SW 1271 (cell line): ENCODE data around the gene DTNA.
A peak's percentile ranks its signal among the peaks of the same experiment; 100 is the strongest.
"Not testable (repeated sequence)": the region's sequence is repeated elsewhere in the genome, so short reads cannot be mapped to it uniquely, and the experiment has no call there.

Source experiments
- DNase-seq, 2 experiments: peaks; one replicate each; lab custom pipeline; 2025; lab: John Stamatoyannopoulos, UW

The DTNA gene

GRCh38 chr18:34904994-34905393 is 194.9 kb downstream of the DTNA start:
- DNase-seq, result no peak

- DNase-seq, result not testable (repeated sequence)
Observed at GRCh38 chr18:34906985-34907384, 196.9 kb downstream of the DTNA start.

GRCh38 chr18:34909637-34910364 is 199.7 kb downstream of the DTNA start:
- no peak for DNase-seq

- DNase-seq, result no peak
Observed at GRCh38 chr18:34911081-34911480, 201.0 kb downstream of the DTNA start.

- peak in 1 of 2 experiments; percentile 19 for DNase-seq
Observed at GRCh38 chr18:34911661-34912384, 201.7 kb downstream of the DTNA start.

GRCh38 chr18:34913837-34914661 is 204.0 kb downstream of the DTNA start:
- DNase-seq, result no peak

- no peak for DNase-seq
Observed at GRCh38 chr18:34915046-34915445, 204.9 kb downstream of the DTNA start.

GRCh38 chr18:34916539-34916938 is 206.4 kb downstream of the DTNA start:
- DNase-seq, result not testable (repeated sequence)

- DNase-seq, result no peak
Observed at GRCh38 chr18:34918856-34919255, 208.8 kb downstream of the DTNA start.

GRCh38 chr18:34921226-34921625 is 211.1 kb downstream of the DTNA start:
- no peak for DNase-seq

- DNase-seq, result no peak
Observed at GRCh38 chr18:34921811-34922385, 211.8 kb downstream of the DTNA start.

- DNase-seq, result not testable (repeated sequence)
Observed at GRCh38 chr18:34922594-34922993, 212.5 kb downstream of the DTNA start.

- DNase-seq, result no peak
Observed at GRCh38 chr18:34923911-34924310, 213.8 kb downstream of the DTNA start.

- no peak for DNase-seq
Observed at GRCh38 chr18:34926683-34927082, 216.6 kb downstream of the DTNA start.

GRCh38 chr18:34928088-34928753 is 218.1 kb downstream of the DTNA start:
- DNase-seq, result no peak

GRCh38 chr18:34928754-34929335 is 218.7 kb downstream of the DTNA start:
- no peak for DNase-seq

GRCh38 chr18:34929336-34929780 is 219.3 kb downstream of the DTNA start:
- DNase-seq, result peak; percentile 4 to 71

- DNase-seq, result no peak
Observed at GRCh38 chr18:34932363-34932762, 222.3 kb downstream of the DTNA start.

- DNase-seq, result no peak
Observed at GRCh38 chr18:34932792-34933466, 222.8 kb downstream of the DTNA start.

- no peak for DNase-seq
Observed at GRCh38 chr18:34933909-34934661, 224.0 kb downstream of the DTNA start.
